Measurements from ENCODE around the gene CUX1. TPM values are rescaled to one million over a fixed set of nuclear protein-coding genes. Genes with fewer than 3 reads are reported as not detected.
"Not testable (repeated sequence)": the region's sequence is repeated elsewhere in the genome, so short reads cannot be mapped to it uniquely, and the experiment has no call there.

The CUX1 gene
- total RNA-seq, 1 experiment from 2014 or later, result 92.4 TPM

DNA sequence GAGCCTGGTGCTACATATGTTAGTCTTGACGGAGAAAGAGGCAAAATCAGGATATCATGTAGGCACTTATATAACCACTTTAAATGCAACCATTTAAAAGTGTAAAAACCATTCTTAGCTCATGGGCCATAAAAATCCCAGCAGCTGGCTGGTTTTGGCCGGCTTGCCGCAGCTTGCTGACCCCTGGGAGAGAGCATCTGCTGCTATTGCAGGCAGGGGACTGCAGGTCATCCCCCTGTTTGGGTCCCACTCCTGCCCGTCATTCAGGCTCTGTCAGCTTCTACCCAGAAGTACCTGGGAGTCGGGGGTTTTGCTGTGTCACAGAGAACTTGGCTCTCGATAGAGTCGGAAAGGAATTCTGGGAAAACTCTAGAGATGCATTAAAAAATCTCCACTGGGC lies 187.4 kb downstream of the CUX1 start:
- H3K4me1 ChIP-seq (ENCODE audit: low read length), result peaks cover 13% of the 10 kb centered on the region
- peaks cover 8% of the 10 kb centered on the region; the same call in 1 of the 2 replicates for H3K36me3 ChIP-seq (ENCODE audit: insufficient read depth, low read length)
- no peaks in the 10 kb centered on the region for H4K20me1 ChIP-seq (ENCODE audit: insufficient read depth, low read depth, low read length)
- no peak overlapping the region for H3K4me3 ChIP-seq (ENCODE audit: low read length)
- no peaks in the 10 kb centered on the region for H3K9me2 ChIP-seq (replicated peaks; ENCODE audit: insufficient read depth, low read length)
- H3K27me3 ChIP-seq (ENCODE audit: low read length), result no peaks in the 10 kb centered on the region
- DNase-seq, result no peak
- no peak overlapping the region for H2AFZ ChIP-seq (ENCODE audit: low read length)
- H3K79me2 ChIP-seq (ENCODE audit: low read length), result peaks cover 88% of the 10 kb centered on the region
- no peak overlapping the region for H3K27ac ChIP-seq (ENCODE audit: low read length)
- no peak overlapping the region for H3K4me2 ChIP-seq (ENCODE audit: low read depth, low read length, poor library complexity, severe bottlenecking)
- no peaks in the 10 kb centered on the region for H3K9me3 ChIP-seq (ENCODE audit: low read length)
- H3K9ac ChIP-seq (ENCODE audit: low read length), result no peak overlapping the region

DNA sequence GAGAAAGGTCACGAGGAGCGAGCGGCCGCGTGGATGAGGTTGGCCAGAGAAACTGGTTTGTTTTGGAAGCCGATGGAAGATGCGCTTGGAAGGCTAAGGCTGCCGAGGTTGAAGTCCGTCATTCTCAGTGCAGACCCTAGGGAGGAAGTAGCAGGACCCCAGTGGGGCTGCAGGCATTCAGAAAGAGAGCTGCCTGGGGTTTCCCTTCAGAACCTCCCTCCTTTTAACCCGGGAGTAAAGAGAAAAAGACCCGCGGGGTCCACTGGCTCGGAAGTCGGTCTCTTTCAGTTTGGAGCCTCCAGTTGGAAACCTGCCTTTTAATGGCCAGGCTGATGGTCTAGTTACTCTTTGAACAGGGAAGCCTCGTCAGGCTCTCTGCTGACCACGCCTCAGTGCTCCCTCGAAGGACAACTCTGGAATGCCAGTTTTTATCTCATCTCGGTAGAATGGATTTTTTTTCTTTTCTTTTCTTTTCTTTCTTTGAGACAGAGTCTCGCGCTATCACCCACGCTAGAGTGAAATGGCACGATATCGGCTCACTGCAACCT lies 188.6 kb downstream of the CUX1 start:
- Histone ChIP-seq H3K36me3 (ENCODE audit: insufficient read depth, low read length) (peaks cover 8% of the 10 kb centered on the region; the same call in 1 of the 2 replicates), H3K27ac (ENCODE audit: low read length) (no peak overlapping the region), H3K4me2 (ENCODE audit: low read depth, low read length, poor library complexity, severe bottlenecking) (no peak overlapping the region), H3K9ac (ENCODE audit: low read length) (no peak overlapping the region), H3K9me2 (replicated peaks; ENCODE audit: insufficient read depth, low read length) (no peaks in the 10 kb centered on the region), H3K27me3 (ENCODE audit: low read length) (no peaks in the 10 kb centered on the region), H3K9me3 (ENCODE audit: low read length) (no peaks in the 10 kb centered on the region), H3K79me2 (ENCODE audit: low read length) (peaks cover 82% of the 10 kb centered on the region), H4K20me1 (ENCODE audit: insufficient read depth, low read depth, low read length) (no peaks in the 10 kb centered on the region), H3K4me1 (ENCODE audit: low read length) (peaks cover under 1% of the 10 kb centered on the region), H2AFZ (ENCODE audit: low read length) (no peak overlapping the region), H3K4me3 (ENCODE audit: low read length) (no peak overlapping the region)
- no peak for DNase-seq

DNA sequence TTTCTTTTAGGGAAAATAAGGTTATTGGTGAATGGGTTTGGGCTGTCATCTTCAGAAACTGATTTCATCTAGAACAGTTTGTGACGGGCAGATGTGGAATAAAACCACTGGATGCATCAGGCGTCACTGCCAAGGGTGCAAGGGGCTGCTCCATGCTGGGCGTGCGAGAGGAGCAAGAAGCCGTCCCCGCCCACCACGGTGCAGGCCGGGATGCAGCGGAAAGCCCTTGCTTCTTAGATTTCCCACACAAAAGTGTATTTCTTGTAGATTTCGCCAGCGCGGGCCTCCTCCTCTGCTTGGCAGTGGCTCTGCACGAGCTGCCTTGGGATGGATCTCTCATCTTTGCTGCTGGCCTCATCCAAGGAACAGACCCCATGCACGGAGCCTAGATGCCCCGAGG lies 189.3 kb downstream of the CUX1 start:
- Histone ChIP-seq H3K79me2 (ENCODE audit: low read length) (peaks cover 81% of the 10 kb centered on the region), H3K4me3 (ENCODE audit: low read length) (no peak overlapping the region), H3K27me3 (ENCODE audit: low read length) (no peaks in the 10 kb centered on the region), H3K9me2 (replicated peaks; ENCODE audit: insufficient read depth, low read length) (no peaks in the 10 kb centered on the region), H3K27ac (ENCODE audit: low read length) (no peak overlapping the region), H3K9me3 (ENCODE audit: low read length) (no peaks in the 10 kb centered on the region), H3K4me2 (ENCODE audit: low read depth, low read length, poor library complexity, severe bottlenecking) (no peak overlapping the region), H3K4me1 (ENCODE audit: low read length) (no peaks in the 10 kb centered on the region), H3K9ac (ENCODE audit: low read length) (no peak overlapping the region), H3K36me3 (ENCODE audit: insufficient read depth, low read length) (peaks cover 8% of the 10 kb centered on the region; the same call in 1 of the 2 replicates), H2AFZ (ENCODE audit: low read length) (no peak overlapping the region), H4K20me1 (ENCODE audit: insufficient read depth, low read depth, low read length) (no peaks in the 10 kb centered on the region)
- no peak for DNase-seq

DNA sequence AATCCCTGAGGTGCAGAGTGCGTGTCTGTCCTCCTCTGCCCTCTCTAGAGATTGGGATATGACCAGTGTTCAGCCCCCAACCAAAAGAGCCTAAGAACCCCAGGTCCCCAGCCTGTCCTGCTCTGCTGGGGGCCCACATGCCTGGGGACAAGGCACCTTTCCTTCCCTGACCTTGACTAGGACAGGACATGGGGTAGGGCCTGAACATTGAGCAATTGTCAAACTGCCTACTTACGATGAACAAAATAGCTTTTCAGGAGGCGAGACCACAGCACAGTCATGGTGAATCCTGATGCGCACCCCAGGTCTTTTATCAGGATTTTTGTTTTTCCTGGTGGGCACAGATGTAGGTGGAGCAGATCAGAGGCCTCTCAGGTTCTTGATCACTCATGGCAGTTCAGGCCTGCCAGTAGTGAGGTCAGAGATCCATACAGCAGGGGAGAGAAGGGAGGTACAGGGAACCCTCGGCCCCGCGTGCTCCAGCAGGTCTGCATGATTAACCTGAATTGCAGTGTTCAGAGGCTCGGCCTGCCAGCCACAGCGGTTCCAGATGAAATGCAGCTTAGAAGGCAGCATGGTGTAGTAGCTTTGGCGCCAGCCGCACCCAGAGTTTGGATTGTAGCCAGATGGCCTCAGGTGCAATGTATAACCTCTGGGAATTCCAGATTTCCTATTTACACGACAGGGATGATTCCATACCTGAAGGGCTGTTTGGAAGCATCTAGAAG lies 191.3 kb downstream of the CUX1 start:
- no peaks in the 10 kb centered on the region for H3K27me3 ChIP-seq (ENCODE audit: low read length)
- no peak overlapping the region for H3K4me2 ChIP-seq (ENCODE audit: low read depth, low read length, poor library complexity, severe bottlenecking)
- H3K27ac ChIP-seq (ENCODE audit: low read length), result no peak overlapping the region
- H3K4me1 ChIP-seq (ENCODE audit: low read length), result peaks cover 12% of the 10 kb centered on the region
- no peaks in the 10 kb centered on the region for H4K20me1 ChIP-seq (ENCODE audit: insufficient read depth, low read depth, low read length)
- H3K36me3 ChIP-seq (ENCODE audit: insufficient read depth, low read length), result peaks cover 8% of the 10 kb centered on the region; the same call in 1 of the 2 replicates
- peaks cover 86% of the 10 kb centered on the region for H3K79me2 ChIP-seq (ENCODE audit: low read length)
- H3K9me3 ChIP-seq (ENCODE audit: low read length), result no peaks in the 10 kb centered on the region
- DNase-seq, result no peak
- H3K9me2 ChIP-seq (replicated peaks; ENCODE audit: insufficient read depth, low read length), result no peaks in the 10 kb centered on the region
- no peak overlapping the region for H2AFZ ChIP-seq (ENCODE audit: low read length)
- H3K4me3 ChIP-seq (ENCODE audit: low read length), result no peak overlapping the region
- no peak overlapping the region for H3K9ac ChIP-seq (ENCODE audit: low read length)

DNA sequence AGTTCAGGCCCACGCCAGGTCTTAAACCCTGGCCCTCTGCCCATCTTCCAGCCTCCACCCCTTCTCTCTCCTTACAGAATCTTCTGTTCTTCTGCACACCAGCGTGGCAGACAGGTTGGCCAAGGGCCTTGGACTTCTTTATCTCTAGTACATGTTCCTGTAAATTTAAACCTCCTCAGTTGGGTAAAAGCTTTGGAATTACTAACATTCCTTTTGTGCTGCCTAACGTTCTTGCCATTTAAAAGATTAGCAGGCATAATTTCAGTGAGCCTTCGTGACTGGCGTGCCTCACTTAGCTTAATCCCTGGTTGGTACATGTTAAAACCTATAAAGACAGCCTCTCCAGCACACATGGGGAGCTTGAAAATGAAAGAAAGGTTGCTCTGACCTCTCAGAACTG lies 192.2 kb downstream of the CUX1 start:
- no peaks in the 10 kb centered on the region for H4K20me1 ChIP-seq (ENCODE audit: insufficient read depth, low read depth, low read length)
- H3K4me1 ChIP-seq (ENCODE audit: low read length), result peaks cover 12% of the 10 kb centered on the region
- H3K9me2 ChIP-seq (replicated peaks; ENCODE audit: insufficient read depth, low read length), result no peaks in the 10 kb centered on the region
- no peak overlapping the region for H3K9ac ChIP-seq (ENCODE audit: low read length)
- H3K4me3 ChIP-seq (ENCODE audit: low read length), result no peak overlapping the region
- H3K79me2 ChIP-seq (ENCODE audit: low read length), result peaks cover 86% of the 10 kb centered on the region
- no peak overlapping the region for H2AFZ ChIP-seq (ENCODE audit: low read length)
- no peak overlapping the region for H3K27ac ChIP-seq (ENCODE audit: low read length)
- H3K4me2 ChIP-seq (ENCODE audit: low read depth, low read length, poor library complexity, severe bottlenecking), result no peak overlapping the region
- H3K27me3 ChIP-seq (ENCODE audit: low read length), result no peaks in the 10 kb centered on the region
- DNase-seq, result no peak
- H3K36me3 ChIP-seq (ENCODE audit: insufficient read depth, low read length), result peaks cover 15% of the 10 kb centered on the region; the same call in 1 of the 2 replicates
- H3K9me3 ChIP-seq (ENCODE audit: low read length), result no peaks in the 10 kb centered on the region

DNA sequence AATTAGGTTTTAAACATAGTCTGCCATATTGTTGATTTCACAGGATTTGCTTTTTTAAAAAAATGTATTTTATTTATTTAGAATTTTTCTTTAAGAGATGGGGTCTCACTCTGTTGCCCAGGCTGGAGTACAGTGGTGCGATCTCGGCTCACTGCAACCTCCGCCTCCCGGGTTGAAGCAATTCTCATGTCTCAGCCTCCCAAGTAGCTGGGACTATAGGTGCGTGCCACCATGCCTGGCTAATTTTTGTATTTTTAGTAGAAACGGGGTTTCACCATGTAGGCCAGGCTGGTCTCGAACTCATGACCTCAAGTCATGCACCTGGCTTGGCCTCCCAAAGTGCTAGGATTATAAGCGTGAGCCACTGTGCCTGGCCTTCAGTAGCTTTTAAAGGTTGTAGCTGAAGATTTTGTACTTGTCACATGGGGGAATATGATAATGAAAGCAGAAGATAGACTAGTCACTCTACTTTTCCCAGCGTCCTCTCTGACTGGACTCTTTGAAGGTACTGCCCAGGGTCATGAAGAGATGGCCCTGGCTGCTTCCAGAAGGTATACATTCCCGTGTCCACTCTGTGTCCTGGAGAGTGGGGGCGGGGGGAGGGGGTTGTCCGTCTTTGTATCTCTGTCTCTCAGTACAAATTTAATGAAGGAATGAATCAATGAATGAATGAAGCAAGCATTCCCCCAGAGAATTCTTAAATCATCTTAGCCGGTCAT lies 194.8 kb downstream of the CUX1 start:
- Histone ChIP-seq H3K4me1 (ENCODE audit: low read length) (peaks cover 12% of the 10 kb centered on the region), H3K79me2 (ENCODE audit: low read length) (peaks cover 84% of the 10 kb centered on the region), H3K36me3 (ENCODE audit: insufficient read depth, low read length) (peaks cover 17% of the 10 kb centered on the region; the same call in 1 of the 2 replicates)
- DNase-seq; H3K9me3 ChIP-seq (ENCODE audit: low read length); H3K4me2 ChIP-seq (ENCODE audit: low read depth, low read length, poor library complexity, severe bottlenecking); H3K9ac ChIP-seq (ENCODE audit: low read length); H3K27me3 ChIP-seq (ENCODE audit: low read length); H3K27ac ChIP-seq (ENCODE audit: low read length); H2AFZ ChIP-seq (ENCODE audit: low read length); H3K9me2 ChIP-seq (replicated peaks; ENCODE audit: insufficient read depth, low read length); H3K4me3 ChIP-seq (ENCODE audit: low read length); H4K20me1 ChIP-seq (ENCODE audit: insufficient read depth, low read depth, low read length): not testable (repeated sequence)

DNA sequence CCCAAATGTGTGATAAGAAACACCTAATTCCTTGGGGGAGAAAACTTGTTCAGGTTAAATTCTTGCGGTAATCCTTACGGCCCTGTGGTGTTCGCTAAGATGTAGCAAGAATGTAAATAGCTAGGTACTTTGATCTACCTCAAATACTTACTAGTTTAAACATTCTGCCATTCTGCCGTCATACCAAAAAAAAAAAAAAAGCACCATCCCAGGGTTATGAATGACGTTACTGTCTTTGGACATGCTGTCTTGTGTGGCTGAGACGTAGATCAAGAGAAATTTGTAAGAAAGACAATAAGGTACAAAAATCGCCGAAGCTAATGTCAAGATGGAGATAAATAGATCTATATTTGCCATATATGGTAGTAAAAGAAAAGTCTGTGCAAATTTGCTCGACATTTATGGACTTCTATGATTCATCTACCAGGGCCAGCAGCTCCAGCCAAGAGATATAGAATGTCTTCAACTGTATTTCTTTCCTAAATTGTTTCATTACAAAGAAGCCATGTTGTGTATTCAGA lies 195.6 kb downstream of the CUX1 start:
- Histone ChIP-seq H3K36me3 (ENCODE audit: insufficient read depth, low read length) (peaks cover 17% of the 10 kb centered on the region; the same call in 1 of the 2 replicates), H4K20me1 (ENCODE audit: insufficient read depth, low read depth, low read length) (no peaks in the 10 kb centered on the region), H3K27me3 (ENCODE audit: low read length) (no peaks in the 10 kb centered on the region), H3K9me3 (ENCODE audit: low read length) (no peaks in the 10 kb centered on the region), H3K9ac (ENCODE audit: low read length) (no peak overlapping the region), H3K9me2 (replicated peaks; ENCODE audit: insufficient read depth, low read length) (no peaks in the 10 kb centered on the region), H3K4me2 (ENCODE audit: low read depth, low read length, poor library complexity, severe bottlenecking) (no peak overlapping the region), H3K4me3 (ENCODE audit: low read length) (no peak overlapping the region), H3K4me1 (ENCODE audit: low read length) (peaks cover 12% of the 10 kb centered on the region), H2AFZ (ENCODE audit: low read length) (no peak overlapping the region), H3K79me2 (ENCODE audit: low read length) (peaks cover 85% of the 10 kb centered on the region), H3K27ac (ENCODE audit: low read length) (no peak overlapping the region)
- DNase-seq, result no peak

DNA sequence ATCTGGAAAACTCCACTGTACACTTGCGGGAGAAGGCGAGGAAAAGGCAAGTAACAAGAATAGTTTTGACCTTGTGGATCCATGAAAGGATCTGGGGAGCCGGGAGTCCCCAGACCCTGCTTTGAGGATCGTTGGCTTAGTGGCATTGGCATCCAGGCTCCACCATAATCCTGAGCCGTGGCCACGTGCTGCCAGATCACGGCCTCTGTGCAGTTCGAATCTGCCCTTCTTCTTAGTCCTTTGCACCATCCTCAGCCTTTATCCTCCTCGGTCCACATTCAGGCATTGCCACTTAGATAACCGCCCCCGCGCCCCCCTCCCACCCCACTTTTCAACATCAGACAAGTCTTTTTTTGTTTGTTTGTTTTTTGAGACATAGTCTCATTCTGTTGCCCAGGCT lies 201.4 kb downstream of the CUX1 start:
- Histone ChIP-seq H3K9ac (ENCODE audit: low read length) (no peak overlapping the region), H3K27me3 (ENCODE audit: low read length) (no peaks in the 10 kb centered on the region), H4K20me1 (ENCODE audit: insufficient read depth, low read depth, low read length) (no peaks in the 10 kb centered on the region), H3K9me3 (ENCODE audit: low read length) (no peaks in the 10 kb centered on the region), H3K9me2 (replicated peaks; ENCODE audit: insufficient read depth, low read length) (no peaks in the 10 kb centered on the region), H3K4me2 (ENCODE audit: low read depth, low read length, poor library complexity, severe bottlenecking) (no peak overlapping the region), H3K79me2 (ENCODE audit: low read length) (peaks cover 85% of the 10 kb centered on the region), H3K36me3 (ENCODE audit: insufficient read depth, low read length) (peaks cover 9% of the 10 kb centered on the region; the same call in 1 of the 2 replicates), H3K4me1 (ENCODE audit: low read length) (no peaks in the 10 kb centered on the region), H3K4me3 (ENCODE audit: low read length) (no peak overlapping the region), H3K27ac (ENCODE audit: low read length) (no peak overlapping the region), H2AFZ (ENCODE audit: low read length) (no peak overlapping the region)
- no peak for DNase-seq

All from Karpas-422 (cell line).